Amniotic stem cell (primary cell): ENCODE measurements around the gene TSFM.

Source experiments
- DNase-seq: peaks from one replicate; lab custom pipeline; 2025; lab: John Stamatoyannopoulos, UW

TSFM gene

DNA sequence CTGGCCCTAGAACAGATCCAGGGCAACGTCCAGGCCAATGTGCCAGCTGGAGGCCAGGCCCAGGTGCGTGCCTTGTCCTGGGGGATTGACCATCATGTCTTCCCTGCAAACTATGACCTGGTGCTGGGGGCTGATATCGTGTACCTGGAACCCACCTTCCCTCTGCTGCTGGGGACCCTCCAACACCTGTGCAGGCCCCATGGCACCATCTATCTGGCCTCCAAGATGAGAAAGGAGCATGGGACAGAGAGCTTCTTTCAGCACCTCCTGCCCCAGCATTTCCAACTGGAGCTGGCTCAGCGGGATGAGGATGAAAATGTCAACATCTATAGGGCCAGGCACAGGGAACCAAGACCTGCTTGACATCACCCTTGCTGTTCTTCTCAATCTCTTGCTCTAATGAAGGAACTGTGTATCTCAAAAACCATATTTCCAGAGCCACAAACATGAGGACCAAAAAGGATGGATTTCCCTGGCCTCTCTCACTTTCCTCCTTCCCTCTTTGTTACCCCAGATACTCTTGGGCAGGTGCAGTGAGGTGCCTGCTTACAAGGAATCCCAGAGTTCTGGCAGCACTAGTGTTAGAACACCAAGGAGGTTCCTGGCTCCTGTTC, 2.2 kb upstream of the TSFM start:
- no peak for DNase-seq

DNA sequence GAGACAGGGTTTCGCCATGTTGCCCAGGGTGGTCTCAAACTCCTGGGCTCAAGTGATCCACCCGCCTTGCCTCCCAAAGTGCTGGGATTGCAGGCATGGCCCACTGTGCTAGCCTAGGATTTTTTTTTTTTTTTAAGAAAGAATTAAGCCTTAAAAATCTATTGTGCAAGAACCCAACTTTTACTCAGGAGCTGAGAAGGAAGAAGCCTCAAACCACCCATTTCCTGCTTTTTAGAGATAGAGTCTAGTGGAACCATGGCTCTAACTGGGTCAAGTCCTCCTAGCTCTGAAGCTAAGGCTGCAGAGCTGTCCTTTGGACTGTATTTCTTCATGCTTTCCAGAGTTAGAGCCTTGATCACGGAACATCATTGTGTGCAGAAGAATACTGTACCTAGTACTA, 1.3 kb upstream of the TSFM start:
- DNase-seq = no peak

DNA sequence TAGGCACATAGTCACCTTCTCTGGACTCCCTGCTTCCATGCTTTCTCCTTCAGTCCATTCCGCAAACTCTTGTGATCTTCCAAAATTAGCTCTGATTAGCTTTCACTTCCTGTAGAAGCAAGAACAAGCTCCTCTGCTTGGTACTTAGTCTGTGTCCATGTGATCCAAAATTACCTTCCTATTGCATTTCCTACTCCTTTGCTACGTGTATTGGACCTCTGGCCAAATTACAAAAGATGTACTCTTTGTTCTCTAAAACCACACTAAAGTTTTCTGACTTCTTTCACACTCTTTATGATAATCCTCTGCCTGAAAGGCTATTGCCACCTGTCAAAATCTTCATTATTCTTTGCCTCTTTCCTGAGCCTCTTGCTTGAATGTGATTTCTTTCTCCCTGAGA, 786 bp upstream of the TSFM start:
- no peak for DNase-seq

DNA sequence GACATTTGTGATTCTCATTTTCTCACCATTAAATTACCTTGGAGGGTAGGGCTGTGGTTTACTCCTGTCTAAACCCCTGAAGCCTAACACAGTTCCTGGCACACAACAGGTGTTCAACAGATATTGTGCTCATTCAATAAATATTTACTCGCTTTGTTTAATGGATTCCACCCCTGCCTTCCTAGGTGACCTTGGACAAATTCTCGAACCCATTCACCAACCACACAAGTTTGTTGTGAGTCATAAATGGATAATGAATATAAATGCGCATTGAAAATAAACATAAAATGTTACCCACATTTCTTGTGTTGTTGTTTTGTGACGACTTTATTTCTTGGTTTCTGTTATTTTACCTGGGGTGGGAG, 362 bp upstream of the TSFM start:
- no peak for DNase-seq

DNA sequence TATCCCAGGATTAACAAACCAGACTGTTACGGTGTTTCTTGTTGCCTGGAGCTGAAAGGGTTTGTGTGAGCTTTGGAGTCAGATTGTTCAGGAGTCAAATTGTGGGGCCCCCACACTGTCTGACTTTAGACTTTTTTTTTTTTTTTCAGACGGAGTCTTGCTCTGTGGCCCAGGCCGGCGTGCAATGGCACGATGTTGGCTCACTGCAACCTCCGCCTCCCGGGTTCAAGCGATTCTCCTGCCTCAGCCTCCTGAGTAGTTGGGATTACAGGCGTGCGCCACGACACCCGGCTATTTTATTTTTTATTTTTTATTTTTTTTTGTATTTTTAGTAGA, 847 bp downstream of the TSFM start:
- no peak for DNase-seq

DNA sequence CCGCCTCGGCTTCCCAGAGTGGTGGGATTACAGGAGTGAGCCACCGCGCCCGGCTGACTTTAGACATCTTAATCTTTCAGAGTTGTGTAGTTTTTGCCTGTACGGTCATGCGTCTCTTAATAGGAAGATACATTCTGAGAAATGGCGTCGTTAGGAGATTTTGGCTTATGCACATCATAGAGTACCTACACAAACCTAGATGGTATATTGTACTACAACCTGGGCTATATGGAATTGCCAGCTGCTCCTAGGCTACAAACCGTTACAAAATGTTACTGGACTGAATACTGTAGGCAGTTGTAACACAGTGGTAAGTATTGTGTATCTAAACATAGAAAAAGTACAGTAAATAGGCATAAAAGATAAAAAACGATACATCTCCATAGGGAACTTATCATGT, 1.3 kb downstream of the TSFM start:
- DNase-seq = no peak

DNA sequence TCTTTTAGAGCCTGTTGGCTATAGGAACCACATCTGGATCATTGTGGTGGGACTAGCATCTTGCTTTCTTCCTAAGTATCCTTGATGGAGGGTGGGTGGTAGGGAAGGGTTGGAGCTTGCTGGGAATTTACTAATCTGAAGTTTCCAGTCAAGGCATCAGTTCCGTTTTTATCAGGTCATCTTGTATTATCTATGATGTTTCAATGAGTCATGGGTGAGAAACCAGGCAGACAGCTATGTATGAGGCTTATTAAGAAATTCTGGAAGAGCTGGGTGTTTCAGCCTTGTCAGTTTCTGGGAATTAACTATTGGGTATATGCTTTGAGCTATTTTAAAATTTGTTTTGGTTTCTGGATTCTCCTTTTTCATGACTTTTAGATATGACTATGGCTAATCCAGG, 11.3 kb downstream of the TSFM start:
- DNase-seq = no peak

DNA sequence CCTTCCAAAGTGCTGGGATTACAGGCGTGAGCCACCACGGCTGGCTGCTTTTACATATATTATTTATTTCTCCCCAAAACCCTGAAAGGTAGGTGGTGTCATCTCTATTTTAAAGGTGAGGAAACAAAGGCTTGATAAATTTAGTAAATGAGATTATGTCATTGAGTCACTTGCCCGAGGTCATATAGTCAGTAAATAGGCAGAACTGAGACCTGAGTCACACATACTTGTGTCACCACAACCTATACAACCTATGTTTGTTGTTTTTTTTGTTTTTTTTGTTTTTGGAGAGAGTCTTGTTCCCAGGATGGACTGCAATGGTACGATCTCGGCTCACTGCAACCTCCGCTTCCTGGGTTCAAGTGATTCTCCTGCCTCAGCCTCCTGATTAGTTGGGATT, 12.8 kb downstream of the TSFM start:
- no peak for DNase-seq

DNA sequence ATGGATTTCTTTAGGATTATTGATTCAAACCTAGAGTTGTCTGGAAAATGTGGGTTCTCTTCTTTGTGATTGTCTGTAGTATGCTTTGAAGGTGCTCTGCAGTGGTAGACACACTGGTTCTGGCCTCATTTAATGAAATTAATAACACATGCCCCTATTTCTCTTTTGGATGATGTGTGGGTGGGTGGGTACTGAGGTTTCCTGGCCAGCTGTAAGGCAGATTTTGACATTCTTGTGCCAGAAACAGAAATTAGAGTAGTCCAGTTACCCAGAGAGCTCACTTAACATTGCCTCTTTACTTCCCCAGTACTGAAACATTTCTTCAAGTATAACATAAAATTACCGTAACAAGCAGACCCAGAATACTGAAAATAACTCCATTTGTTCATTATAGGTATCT, 14.4 kb downstream of the TSFM start:
- no peak for DNase-seq

DNA sequence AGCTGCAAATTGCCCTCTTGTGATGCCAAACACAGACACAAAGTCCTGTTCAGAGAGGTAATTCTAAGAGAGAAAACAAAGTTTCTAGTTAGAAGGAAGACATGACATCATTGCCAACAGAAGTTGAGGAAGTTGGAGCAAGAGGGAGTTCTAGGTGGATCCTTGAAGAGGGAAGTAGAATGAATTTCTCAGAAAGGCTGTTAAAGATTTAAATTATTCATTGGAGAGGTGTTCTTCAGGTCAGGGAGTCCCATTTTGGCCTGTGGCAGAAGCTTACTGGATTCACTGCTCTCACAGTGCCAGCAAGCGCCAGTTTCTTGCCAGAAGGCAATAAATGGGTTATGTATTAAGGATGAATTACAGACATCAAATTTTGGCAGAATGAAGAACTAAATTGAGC, 15.3 kb downstream of the TSFM start:
- no peak for DNase-seq

DNA sequence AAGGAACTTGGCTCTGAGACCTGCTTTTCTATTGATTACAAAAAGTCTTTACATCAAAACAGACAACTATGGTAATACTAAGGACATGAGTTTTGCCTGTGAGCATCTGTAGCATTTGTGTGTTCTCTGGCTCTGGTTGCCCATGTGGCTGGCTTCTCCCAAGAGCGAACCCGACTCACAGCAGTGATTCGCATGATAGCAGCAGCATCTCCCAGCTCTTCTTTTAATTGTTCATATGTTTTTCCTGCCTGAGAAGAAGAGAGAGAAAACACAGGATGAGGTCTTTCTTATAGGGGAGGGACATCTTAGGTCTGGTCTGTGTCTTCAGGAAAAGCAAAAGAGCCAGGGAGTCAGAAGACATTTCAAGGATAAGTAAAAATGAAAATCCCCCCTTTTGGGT, 18.4 kb downstream of the TSFM start:
- no peak for DNase-seq

DNA sequence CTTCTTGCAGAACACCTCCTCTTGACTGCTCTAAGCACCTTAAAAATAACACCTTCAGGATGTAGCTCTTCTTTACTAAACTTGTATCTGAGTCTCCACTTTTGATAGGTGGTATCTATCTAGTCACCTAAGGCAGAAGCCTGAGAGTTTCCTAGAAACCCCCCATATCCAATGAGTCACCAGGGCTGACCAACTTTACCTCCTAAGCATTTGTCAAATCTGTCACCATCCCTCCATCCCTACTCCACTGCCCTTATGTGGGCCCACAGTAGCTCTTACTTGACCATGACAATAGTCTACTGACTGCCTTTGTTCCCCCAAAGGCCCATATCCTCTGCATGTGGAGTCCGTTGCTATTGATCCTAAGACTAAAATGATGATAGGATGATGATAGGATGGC, 20.0 kb downstream of the TSFM start:
- DNase-seq = no peak

DNA sequence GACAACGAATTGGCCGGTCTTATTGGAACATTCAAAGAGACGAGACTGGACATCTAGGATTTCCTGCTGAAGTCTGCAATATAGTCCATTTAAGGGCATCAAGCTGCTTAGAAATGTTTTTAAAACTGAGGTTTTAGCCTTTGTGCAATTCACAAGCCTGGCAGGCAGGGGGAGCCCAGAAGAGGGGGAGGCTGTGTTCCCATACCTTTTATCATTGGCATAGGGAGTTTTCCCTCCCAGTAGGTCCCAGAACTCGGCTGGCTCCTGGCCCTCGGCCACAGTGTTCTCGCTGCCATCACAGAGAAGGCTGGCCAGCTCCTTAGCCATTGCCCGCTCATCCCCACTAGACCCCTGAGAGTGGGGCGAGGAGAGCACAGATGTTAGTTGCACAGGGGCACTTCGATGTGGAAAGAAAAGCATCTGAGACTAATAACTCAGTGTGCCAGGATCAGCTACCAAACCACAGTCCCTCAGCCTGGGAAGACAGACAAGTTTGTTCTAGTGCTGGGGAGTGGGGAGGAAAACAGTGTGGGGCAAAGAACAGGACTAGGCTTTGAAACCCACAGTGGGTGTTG, 20.8 kb downstream of the TSFM start:
- DNase-seq = no peak

DNA sequence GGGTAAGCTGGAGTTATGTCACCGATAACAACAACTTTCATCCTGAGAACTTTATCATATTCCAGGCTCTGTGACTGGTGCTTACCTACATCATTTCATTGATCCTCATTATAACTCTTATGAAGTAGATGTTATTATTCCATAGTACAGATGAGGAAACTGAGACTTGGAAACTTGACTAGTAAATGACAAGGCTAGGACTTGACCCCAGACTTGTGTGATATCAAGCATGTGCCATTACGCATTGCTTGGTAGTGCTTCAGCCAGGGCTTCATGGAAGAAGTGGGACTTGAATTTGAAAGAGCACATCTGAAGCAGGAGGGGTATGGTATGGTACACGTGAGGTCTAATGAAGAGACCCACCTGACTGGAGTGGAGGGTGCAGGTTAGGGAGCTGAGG, 24.1 kb downstream of the TSFM start:
- DNase-seq = no peak

DNA sequence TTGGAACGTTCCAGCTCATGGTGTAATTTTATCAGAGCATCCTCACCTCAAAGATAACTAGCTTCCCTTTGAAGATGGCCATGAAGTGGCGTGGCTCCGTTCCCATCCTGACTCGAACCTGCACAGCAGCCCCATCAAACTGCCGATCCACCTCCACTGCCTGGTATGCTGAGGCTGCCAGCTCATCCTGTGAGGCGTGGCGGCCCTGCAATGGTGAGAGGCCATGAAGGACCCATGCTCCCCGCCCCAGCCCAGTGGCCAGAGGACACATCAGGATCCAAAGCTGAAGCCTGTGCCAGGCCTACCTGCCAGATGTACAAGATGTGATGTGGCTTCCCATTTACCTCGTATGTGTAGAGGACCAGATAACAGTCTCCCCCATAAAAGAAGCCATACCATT, 24.7 kb downstream of the TSFM start:
- no peak for DNase-seq

DNA sequence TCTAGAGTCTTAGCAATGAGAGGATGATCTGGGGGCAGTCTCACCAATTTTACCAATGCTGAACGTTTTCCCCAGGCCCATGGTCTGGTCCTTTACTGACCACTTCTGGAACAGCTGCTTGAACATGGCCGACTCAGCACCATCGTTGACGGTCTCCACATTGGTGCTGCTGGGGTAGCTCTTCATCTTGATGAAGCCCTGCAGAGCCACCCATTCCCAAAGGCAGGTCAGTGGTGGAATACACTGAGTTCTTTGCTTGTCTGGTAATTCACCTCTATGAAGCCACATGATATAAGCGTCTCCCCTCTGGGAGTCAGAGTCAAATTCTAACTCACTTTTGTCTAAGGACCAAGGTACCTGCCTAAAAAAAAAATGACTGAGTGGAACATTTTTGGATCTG, 25.8 kb downstream of the TSFM start:
- DNase-seq = no peak

DNA sequence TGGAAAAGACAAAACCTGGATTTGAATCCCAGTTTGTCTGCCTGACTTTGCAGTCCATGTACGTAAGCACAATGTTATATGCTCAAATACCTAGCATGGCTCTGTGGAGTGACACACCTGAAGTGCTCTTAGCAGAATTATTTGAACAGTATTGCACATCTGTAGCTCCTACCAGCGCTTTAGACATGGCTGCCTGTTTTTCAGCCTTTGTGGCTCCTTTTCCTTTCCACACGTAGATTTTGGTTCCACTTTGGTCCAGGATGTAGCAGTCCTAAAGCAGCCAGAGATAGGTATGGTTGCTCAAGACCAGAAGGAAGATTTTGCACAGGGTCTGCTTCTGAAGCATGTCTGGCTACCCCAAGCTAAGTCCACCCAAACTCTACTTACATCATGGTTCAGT, 26.8 kb downstream of the TSFM start:
- no peak for DNase-seq

DNA sequence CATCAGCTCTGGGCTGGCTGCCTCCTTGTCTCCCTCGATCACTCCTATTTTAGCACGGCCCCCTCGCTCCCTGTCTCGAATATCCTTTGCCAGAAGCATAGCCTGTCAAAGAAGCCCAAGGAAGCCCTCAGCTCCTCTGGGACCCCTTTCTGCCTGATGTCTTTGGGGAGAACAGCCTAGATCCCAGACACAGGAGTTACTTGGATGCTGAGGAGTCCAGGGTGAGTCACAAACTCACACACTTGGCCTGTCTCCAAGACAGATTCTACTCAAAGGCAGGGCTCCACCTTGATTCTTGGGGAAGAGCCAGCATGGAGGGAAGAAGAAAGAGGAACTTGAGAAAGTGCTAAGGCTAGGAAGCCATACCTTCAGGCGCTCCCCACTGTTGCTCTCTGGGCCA, 27.9 kb downstream of the TSFM start:
- no peak for DNase-seq

DNA sequence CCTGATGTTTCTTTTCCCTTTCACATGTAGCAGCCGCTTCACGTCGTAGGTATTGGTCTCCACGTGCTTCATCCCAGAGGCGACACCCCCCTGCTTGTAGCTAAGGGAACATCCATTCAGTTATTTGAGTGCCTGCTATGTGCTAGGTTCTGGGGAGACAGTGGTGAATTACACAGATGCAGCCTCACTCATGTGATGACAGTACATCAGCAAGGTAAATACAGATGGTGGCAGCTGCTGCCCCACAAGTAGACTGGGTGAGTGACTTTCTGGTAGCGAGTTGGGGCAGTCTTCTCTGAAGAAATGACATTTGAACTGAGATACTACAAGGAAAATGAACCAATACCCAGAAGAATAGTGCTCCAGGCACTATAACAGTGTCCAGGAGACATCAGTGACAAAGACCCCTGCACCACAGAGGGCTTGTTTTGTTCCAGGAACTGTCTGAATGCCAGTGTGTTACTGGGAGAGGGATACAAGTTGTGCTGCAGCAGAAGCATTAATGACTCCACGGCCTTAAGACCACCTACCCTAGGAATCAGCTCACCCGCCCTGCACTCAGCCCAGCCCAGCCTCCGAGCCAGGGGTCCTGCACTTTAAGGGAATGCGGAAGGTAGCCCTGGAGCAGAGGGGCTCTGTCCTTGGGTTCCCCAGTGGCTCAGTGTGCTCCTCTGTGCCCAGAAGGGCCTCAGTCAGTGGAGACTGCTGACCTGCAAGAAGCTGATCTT, 28.6 kb downstream of the TSFM start:
- DNase-seq = no peak

DNA sequence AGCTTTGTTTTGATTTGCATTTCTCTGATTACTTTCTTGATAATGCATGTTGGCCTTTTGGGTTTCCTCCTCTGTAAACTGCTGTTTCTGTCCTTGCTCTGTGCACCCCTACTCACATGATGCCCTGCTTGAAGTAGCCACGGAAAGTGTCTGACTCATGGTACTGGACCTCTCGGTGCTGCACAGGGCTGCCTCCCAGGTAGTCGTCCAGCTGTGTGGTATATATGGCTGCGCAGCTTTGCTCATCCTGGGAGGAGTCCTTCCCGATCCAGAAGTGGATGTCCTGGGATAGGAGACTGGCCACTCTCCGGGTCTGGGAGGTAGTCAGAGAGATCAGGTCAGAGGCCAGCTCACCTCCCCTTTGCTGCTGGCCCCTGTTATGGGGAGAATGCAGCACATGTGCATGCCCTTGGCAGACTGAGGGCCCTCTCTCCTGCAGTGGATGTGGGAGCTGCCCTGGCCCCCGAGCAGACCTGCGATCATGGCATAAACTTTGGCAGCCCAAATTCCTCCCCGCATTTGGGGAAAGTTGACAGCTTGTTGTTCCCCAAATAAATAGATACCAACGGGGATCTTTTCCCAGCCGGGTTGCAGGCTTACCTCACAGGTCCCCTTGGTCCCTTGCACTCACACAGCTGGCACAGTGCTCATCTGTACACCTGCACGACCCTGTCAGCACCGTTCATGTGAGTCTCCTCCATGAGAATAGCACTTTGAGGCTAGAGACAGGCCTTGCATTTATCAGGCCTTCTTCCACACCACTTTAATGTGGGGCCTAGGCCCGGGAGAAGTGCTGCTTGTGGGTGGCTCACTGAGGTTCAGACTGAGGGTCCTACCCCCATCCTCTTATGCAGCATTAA, 30.8 kb downstream of the TSFM start:
- no peak for DNase-seq

DNA sequence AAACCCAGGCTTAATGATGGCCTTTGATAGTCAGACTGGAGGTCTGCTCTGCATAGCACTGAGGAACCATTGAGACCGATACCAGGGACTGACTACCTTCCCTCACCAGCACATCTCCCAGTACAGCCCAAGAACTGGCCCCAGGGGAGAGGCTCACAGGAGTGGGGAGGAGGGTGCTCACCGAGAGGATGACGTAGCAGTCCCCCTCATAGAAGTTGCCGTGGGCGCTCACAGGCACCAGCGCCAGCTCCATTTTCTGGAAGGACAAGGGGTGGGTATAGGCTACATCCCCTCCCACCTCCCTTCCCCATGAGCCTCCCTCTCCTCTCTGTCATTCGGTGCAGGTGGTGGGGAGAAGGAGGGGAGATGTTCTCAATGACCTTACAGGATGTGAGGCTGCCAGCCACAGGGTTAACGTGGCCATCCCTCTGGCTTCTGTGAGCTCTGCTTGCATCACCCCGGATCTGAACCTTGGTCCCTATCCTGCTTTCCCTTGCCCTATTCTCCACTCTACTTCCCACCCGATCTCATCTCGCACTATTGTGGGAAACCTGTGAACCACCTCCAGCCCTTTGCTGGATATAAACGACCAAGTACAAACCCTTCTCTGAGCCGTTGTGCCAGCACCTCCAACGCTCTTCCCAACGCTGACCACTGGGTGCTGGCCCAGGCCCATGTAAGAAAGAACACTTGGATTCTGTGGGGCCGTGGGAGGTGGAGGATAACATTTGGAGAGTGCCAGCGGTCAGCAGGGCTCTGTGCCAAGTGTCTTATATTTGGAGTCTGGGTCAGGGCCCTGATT, 31.6 kb downstream of the TSFM start:
- DNase-seq = no peak
